ENCODE data around the gene AP1AR.

Gene AP1AR

GRCh38 chr4:112214390-112215264, 17.0 kb upstream of the AP1AR start:
- DNase-seq (ENCODE audit: low read depth, low spot score), result no peak
- no peak overlapping the region for H3K4me3 ChIP-seq (ENCODE audit: low read length)

GRCh38 chr4:112219826-112220366, 11.7 kb upstream of the AP1AR start:
- H3K4me3 ChIP-seq (ENCODE audit: low read length), result no peak overlapping the region
- no peak for DNase-seq (ENCODE audit: low read depth, low spot score)

GRCh38 chr4:112222219-112222955, 9.2 kb upstream of the AP1AR start:
- H3K4me3 ChIP-seq (ENCODE audit: low read length), result no peak overlapping the region
- no peak for DNase-seq (ENCODE audit: low read depth, low spot score)

- no peak overlapping the region for H3K4me3 ChIP-seq (ENCODE audit: low read length)
These were observed 6.4 kb upstream of the AP1AR start for GRCh38 chr4:112225157-112225556.

GRCh38 chr4:112230879-112231778, 458 bp upstream of the AP1AR start:
- H3K4me3 ChIP-seq (ENCODE audit: low read length), result peak overlapping the region; percentile 79

More at GRCh38 chr4:112225157-112225556, 6.4 kb upstream of the AP1AR start:
- DNase-seq (ENCODE audit: low read depth, low spot score), result no peak

GRCh38 chr4:112234952-112235609, 3.5 kb downstream of the AP1AR start:
- peak; percentile 58 for DNase-seq (ENCODE audit: low read depth, low spot score)
- H3K4me3 ChIP-seq (ENCODE audit: low read length), result no peak overlapping the region

More at GRCh38 chr4:112230879-112231778, 458 bp upstream of the AP1AR start:
- DNase-seq (ENCODE audit: low read depth, low spot score), result peak; percentile 84

GRCh38 chr4:112236040-112236439, 4.5 kb downstream of the AP1AR start:
- no peak for DNase-seq (ENCODE audit: low read depth, low spot score)
- H3K4me3 ChIP-seq (ENCODE audit: low read length), result no peak overlapping the region

GRCh38 chr4:112238833-112239232, 7.2 kb downstream of the AP1AR start:
- no peak for DNase-seq (ENCODE audit: low read depth, low spot score)
- H3K4me3 ChIP-seq (ENCODE audit: low read length), result no peak overlapping the region

- H3K4me3 ChIP-seq (ENCODE audit: low read length), result no peak overlapping the region
These were observed 13.8 kb downstream of the AP1AR start for GRCh38 chr4:112245383-112245782.

GRCh38 chr4:112247021-112247420, 15.4 kb downstream of the AP1AR start:
- no peak for DNase-seq (ENCODE audit: low read depth, low spot score)
- H3K4me3 ChIP-seq (ENCODE audit: low read length), result no peak overlapping the region

More at GRCh38 chr4:112245383-112245782, 13.8 kb downstream of the AP1AR start:
- no peak for DNase-seq (ENCODE audit: low read depth, low spot score)

GRCh38 chr4:112251019-112251643, 19.5 kb downstream of the AP1AR start:
- no peak overlapping the region for H3K4me3 ChIP-seq (ENCODE audit: low read length)
- DNase-seq (ENCODE audit: low read depth, low spot score), result no peak

GRCh38 chr4:112252234-112252633, 20.6 kb downstream of the AP1AR start:
- no peak for DNase-seq (ENCODE audit: low read depth, low spot score)
- H3K4me3 ChIP-seq (ENCODE audit: low read length), result no peak overlapping the region

- no peak overlapping the region for H3K4me3 ChIP-seq (ENCODE audit: low read length)
- no peak for DNase-seq (ENCODE audit: low read depth, low spot score)
These were observed 21.9 kb downstream of the AP1AR start for GRCh38 chr4:112253382-112254000.

- H3K4me3 ChIP-seq (ENCODE audit: low read length), result no peak overlapping the region
- DNase-seq (ENCODE audit: low read depth, low spot score), result no peak
These were observed 25.5 kb downstream of the AP1AR start for GRCh38 chr4:112257098-112257497.

GRCh38 chr4:112266823-112267222, 35.2 kb downstream of the AP1AR start:
- no peak for DNase-seq (ENCODE audit: low read depth, low spot score)
- no peak overlapping the region for H3K4me3 ChIP-seq (ENCODE audit: low read length)

- H3K4me3 ChIP-seq (ENCODE audit: low read length), result no peak overlapping the region
- DNase-seq (ENCODE audit: low read depth, low spot score), result no peak
These were observed 38.5 kb downstream of the AP1AR start for GRCh38 chr4:112270051-112270450.

GRCh38 chr4:112270640-112271421, 39.2 kb downstream of the AP1AR start:
- no peak overlapping the region for H3K4me3 ChIP-seq (ENCODE audit: low read length)
- DNase-seq (ENCODE audit: low read depth, low spot score), result no peak

All from Jurkat, Clone E6-1 (cell line).